BLaER1 (cell line): ENCODE measurements around the gene CCDC69.

ENCODE experiments used
- H3K27ac ChIP-seq: shearing (Covaris generic); formaldehyde crosslinking; 2 replicates; pipeline ENCODE4 v1.8.1; 2022
- H3K27me3 ChIP-seq: shearing (Covaris generic); formaldehyde crosslinking; 2 replicates; pipeline ENCODE4 v1.8.1; 2022
- H3K36me3 ChIP-seq: shearing (Covaris generic); formaldehyde crosslinking; 2 replicates; pipeline ENCODE4 v1.8.1; 2022
- H3K4me1 ChIP-seq: shearing (Covaris generic); formaldehyde crosslinking; 2 replicates; pipeline ENCODE4 v1.8.1; 2022
- H3K4me2 ChIP-seq: shearing (Covaris generic); formaldehyde crosslinking; 2 replicates; pipeline ENCODE4 v1.8.1; 2022
- H3K4me3 ChIP-seq: shearing (Covaris generic); formaldehyde crosslinking; 2 replicates; pipeline ENCODE4 v1.8.1; 2022
- H3K9ac ChIP-seq: shearing (Covaris generic); formaldehyde crosslinking; 2 replicates; pipeline ENCODE4 v1.8.1; 2022
- H3K9me3 ChIP-seq: shearing (Covaris generic); formaldehyde crosslinking; 2 replicates; pipeline ENCODE4 v1.8.1; 2022
- H4K20me1 ChIP-seq: shearing (Covaris generic); formaldehyde crosslinking; 2 replicates; pipeline ENCODE4 v1.8.1; 2022
- Cebpa-rat ChIP-seq: shearing (Covaris generic); IDR thresholded peaks from 2 replicates; pipeline ENCODE4 v1.8.1; 2022

The CCDC69 gene

DNA sequence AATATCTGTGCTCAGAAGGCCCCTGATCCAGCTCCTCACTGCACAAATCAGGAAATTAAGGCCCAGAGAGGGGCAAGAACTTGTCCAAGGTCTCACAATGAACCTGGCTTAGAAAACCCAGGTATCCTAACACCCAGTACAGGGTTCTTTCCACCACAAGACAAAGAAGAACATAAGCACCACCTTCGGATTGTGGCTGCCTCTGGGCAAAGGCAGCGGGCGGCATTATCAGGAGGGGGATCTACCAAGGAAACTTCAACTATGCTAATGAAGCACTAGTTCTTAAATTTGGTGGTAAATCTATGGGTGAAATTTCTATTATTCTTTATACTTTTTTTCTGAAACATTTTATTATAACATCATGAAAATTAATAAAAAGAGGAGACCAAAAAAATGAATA is 84.2 kb downstream of the CCDC69 start:
- Histone ChIP-seq H3K4me3 (no peak overlapping the region), H3K9ac (no peak overlapping the region), H3K9me3 (no peaks in the 10 kb centered on the region), H3K4me1 (peaks cover 26% of the 10 kb centered on the region), H4K20me1 (peaks cover 41% of the 10 kb centered on the region), H3K27me3 (no peaks in the 10 kb centered on the region), H3K27ac (no peak overlapping the region), H3K36me3 (peaks cover 83% of the 10 kb centered on the region), H3K4me2 (no peak overlapping the region)
- TF ChIP-seq Cebpa-rat: no peak

DNA sequence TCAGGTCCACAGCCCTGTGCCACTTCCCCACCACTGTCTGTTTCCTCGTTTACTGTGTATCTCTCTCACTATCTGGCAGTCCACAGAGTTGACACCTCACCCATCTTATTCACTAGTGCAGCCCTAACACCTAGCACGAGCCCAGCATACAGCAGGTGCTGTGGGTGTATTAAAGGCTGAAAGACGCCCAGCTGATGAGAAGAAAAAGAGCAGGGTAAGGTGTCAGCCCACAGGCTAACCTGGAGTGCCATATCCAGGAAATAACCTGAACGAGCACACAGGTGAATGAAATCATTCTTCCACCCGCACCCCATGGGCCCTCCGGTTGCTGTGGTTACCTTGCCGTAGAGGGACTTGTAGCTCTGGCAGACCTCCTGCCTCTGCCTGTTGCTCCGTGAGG is 84.9 kb downstream of the CCDC69 start:
- H3K9ac ChIP-seq: no peak overlapping the region
- no peak overlapping the region for H3K27ac ChIP-seq
- H3K27me3 ChIP-seq: no peaks in the 10 kb centered on the region
- no peak for TF ChIP-seq Cebpa-rat
- peaks cover 83% of the 10 kb centered on the region for H3K36me3 ChIP-seq
- H3K4me2 ChIP-seq: no peak overlapping the region
- H4K20me1 ChIP-seq: peaks cover 36% of the 10 kb centered on the region
- no peaks in the 10 kb centered on the region for H3K9me3 ChIP-seq
- no peak overlapping the region for H3K4me3 ChIP-seq
- H3K4me1 ChIP-seq: peaks cover 26% of the 10 kb centered on the region

DNA sequence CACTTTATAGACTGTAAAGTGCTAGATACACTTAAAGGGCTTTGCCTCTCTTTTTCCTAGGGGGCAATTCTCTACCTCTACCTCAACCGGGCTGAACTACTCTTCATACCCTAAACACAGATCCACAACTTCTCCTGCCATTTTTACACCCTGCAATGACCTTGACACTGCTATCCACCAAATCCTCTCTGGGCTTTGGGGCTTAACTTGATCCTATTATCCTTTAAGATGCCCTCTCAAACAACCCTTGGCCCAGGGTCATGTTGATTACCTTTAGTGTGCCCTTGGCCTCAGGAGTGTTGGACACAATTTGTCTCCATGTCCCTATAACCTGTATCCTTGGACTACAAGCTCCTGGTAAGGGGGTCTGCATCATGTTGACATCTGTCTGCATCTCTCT is 85.8 kb downstream of the CCDC69 start:
- Histone ChIP-seq H3K36me3 (peaks cover 84% of the 10 kb centered on the region), H3K27ac (no peak overlapping the region), H3K4me2 (no peak overlapping the region), H3K4me1 (peaks cover 25% of the 10 kb centered on the region), H3K9me3 (no peaks in the 10 kb centered on the region), H4K20me1 (peaks cover 32% of the 10 kb centered on the region), H3K27me3 (no peaks in the 10 kb centered on the region), H3K9ac (no peak overlapping the region), H3K4me3 (no peak overlapping the region)
- no peak for TF ChIP-seq Cebpa-rat

DNA sequence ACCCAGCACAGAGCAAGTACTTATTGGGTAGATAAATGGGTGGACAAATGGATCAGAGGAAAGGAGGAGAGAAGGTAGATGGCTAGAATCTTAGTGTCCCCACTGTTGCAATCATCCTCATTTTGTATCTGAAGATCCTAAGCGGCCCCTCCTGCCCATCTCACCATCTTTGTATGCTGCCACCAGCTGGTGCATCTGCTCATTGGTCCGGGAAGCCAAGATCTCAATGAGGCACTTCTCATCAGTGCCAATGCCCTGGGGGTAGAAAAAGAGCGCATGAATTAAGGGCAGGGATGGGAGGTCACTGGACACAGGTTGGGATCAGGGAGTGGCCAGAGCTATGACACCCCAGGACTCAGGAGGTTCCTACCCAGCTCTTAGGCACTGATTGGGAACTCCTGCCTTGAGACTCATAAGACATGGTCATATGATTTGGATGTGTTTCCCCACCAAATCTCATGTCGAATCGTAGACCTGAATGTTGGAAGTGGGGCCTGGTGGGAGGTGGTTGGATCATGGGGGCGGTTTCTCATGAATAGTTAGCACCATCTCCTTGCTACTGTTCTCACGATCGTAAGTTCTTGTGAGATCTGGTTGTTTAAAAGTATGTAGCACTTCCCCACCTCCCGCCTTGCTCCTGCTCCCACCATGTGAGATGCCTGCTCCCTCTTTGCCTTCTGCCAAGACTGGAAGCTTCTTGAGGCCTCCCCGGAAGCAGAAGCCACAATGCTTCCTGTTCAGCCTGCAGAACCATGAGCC is 86.6 kb downstream of the CCDC69 start:
- H3K27ac ChIP-seq: no peak overlapping the region
- H4K20me1 ChIP-seq: peaks cover 23% of the 10 kb centered on the region
- H3K9ac ChIP-seq: no peak overlapping the region
- TF ChIP-seq Cebpa-rat: no peak
- no peaks in the 10 kb centered on the region for H3K9me3 ChIP-seq
- H3K4me1 ChIP-seq: peaks cover 19% of the 10 kb centered on the region
- no peaks in the 10 kb centered on the region for H3K27me3 ChIP-seq
- no peak overlapping the region for H3K4me3 ChIP-seq
- no peak overlapping the region for H3K4me2 ChIP-seq
- peaks cover 90% of the 10 kb centered on the region for H3K36me3 ChIP-seq

DNA sequence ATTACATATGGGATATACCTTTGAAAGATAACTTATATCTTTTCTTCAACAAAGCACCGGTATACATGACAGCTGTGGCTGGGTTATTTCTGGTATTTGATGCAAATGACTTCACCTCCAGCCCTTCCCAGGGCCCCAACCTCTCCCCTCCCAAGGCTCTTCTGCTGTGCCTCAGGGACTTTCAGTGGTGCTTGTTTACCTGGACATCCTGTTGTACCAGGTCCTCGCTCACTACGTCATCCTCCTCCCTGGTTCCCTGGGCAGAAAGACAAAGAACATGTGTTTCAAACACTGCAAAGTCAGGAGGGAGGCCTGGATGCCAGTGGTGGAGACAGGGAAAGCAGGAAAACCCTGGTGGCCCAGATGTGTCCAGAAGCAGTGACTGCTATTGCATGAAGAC is 89.7 kb downstream of the CCDC69 start:
- H3K27ac ChIP-seq: no peak overlapping the region
- H3K27me3 ChIP-seq: no peaks in the 10 kb centered on the region
- H3K36me3 ChIP-seq: peaks cover 99% of the 10 kb centered on the region
- no peak overlapping the region for H3K4me2 ChIP-seq
- no peak overlapping the region for H3K4me3 ChIP-seq
- no peak for TF ChIP-seq Cebpa-rat
- no peak overlapping the region for H3K9ac ChIP-seq
- no peaks in the 10 kb centered on the region for H4K20me1 ChIP-seq
- no peaks in the 10 kb centered on the region for H3K9me3 ChIP-seq
- H3K4me1 ChIP-seq: peaks cover 20% of the 10 kb centered on the region

DNA sequence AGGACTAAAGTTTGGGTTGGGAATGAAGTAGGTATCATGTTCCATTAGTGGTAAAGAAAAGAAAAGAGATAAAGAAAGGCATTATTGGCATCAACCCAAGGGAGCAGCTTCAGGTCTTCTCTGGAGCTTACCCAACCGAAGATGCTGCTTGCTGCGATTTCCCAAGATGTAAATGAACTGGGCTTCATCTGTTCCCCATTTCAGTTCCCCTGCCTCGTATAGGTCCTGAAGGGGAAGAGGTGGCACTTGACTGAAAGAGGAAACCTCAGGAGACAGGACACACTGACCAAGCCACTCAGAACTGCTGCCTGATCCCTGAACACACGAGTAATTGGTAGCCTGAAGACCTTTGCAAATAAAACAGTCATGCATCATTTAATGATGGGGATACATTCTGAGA is 90.9 kb downstream of the CCDC69 start:
- no peaks in the 10 kb centered on the region for H3K9me3 ChIP-seq
- H3K9ac ChIP-seq: no peak overlapping the region
- peaks cover 97% of the 10 kb centered on the region for H3K36me3 ChIP-seq
- H3K4me2 ChIP-seq: no peak overlapping the region
- no peak overlapping the region for H3K4me3 ChIP-seq
- H3K4me1 ChIP-seq: peaks cover 20% of the 10 kb centered on the region
- no peaks in the 10 kb centered on the region for H3K27me3 ChIP-seq
- no peak for TF ChIP-seq Cebpa-rat
- no peak overlapping the region for H3K27ac ChIP-seq
- H4K20me1 ChIP-seq: no peaks in the 10 kb centered on the region
